ENCODE results near the gene TMOD1. TPM values are rescaled to one million over a fixed set of nuclear protein-coding genes. Genes with fewer than 3 reads are reported as not detected.

TMOD1 gene
- total RNA-seq, 1 donor from 2014 or later: 10.1 TPM

GRCh38 chr9:97500765-97501176 lies 695 bp upstream of the TMOD1 start:
- Mint-ChIP-seq H3K36me3 (ENCODE audit: insufficient read depth) (peaks cover 11% of the 10 kb centered on the region), H3K4me3 (ENCODE audit: low read depth) (peak overlapping the region; percentile 82), H3K4me1 (ENCODE audit: low read depth) (peaks cover 31% of the 10 kb centered on the region), H3K9me3 (ENCODE audit: low read depth) (no peaks in the 10 kb centered on the region), H3K27ac (no peak overlapping the region), H3K27me3 (peaks cover 35% of the 10 kb centered on the region)
- no peak for TF ChIP-seq CTCF (IDR thresholded peaks at IDR 0.05; ENCODE audit: unreplicated experiment)
- no peak for DNase-seq (ENCODE audit: low spot score, unreplicated experiment)

- no peak for TF ChIP-seq CTCF (IDR thresholded peaks at IDR 0.05; ENCODE audit: unreplicated experiment)
- Mint-ChIP-seq H3K36me3 (ENCODE audit: insufficient read depth) (peaks cover 3% of the 10 kb centered on the region), H3K27me3 (peaks cover 35% of the 10 kb centered on the region), H3K27ac (no peak overlapping the region), H3K4me1 (ENCODE audit: low read depth) (peaks cover 31% of the 10 kb centered on the region), H3K4me3 (ENCODE audit: low read depth) (peak overlapping the region; percentile 77), H3K9me3 (ENCODE audit: low read depth) (no peaks in the 10 kb centered on the region)
- DNase-seq (ENCODE audit: low spot score, unreplicated experiment): peak; percentile 18
These were observed 431 bp downstream of the TMOD1 start for GRCh38 chr9:97501972-97502221.

GRCh38 chr9:97502222-97502983 lies 937 bp downstream of the TMOD1 start:
- Mint-ChIP-seq H3K27ac (no peak overlapping the region), H3K4me1 (ENCODE audit: low read depth) (peaks cover 31% of the 10 kb centered on the region), H3K36me3 (ENCODE audit: insufficient read depth) (no peaks in the 10 kb centered on the region)

GRCh38 chr9:97502984-97503861 lies 1.8 kb downstream of the TMOD1 start:
- Mint-ChIP-seq H3K27ac (peak overlapping the region; percentile 34), H3K4me1 (ENCODE audit: low read depth) (peaks cover 31% of the 10 kb centered on the region), H3K36me3 (ENCODE audit: insufficient read depth) (no peaks in the 10 kb centered on the region), H3K9me3 (ENCODE audit: low read depth) (no peaks in the 10 kb centered on the region), H3K4me3 (ENCODE audit: low read depth) (peak overlapping the region; percentile 77), H3K27me3 (peaks cover 35% of the 10 kb centered on the region)
- TF ChIP-seq CTCF (IDR thresholded peaks at IDR 0.05; ENCODE audit: unreplicated experiment): no peak
- DNase-seq (ENCODE audit: low spot score, unreplicated experiment): no peak

More at GRCh38 chr9:97502222-97502983, 937 bp downstream of the TMOD1 start:
- H3K4me3 Mint-ChIP-seq (ENCODE audit: low read depth): peak overlapping the region; percentile 77
- peaks cover 35% of the 10 kb centered on the region for H3K27me3 Mint-ChIP-seq
- H3K9me3 Mint-ChIP-seq (ENCODE audit: low read depth): no peaks in the 10 kb centered on the region
- no peak for TF ChIP-seq CTCF (IDR thresholded peaks at IDR 0.05; ENCODE audit: unreplicated experiment)
- DNase-seq (ENCODE audit: low spot score, unreplicated experiment): peak; percentile 21

- no peak for DNase-seq (ENCODE audit: low spot score, unreplicated experiment)
- H3K9me3 Mint-ChIP-seq (ENCODE audit: low read depth): no peaks in the 10 kb centered on the region
- H3K4me3 Mint-ChIP-seq (ENCODE audit: low read depth): peak overlapping the region; percentile 77
- no peak for TF ChIP-seq CTCF (IDR thresholded peaks at IDR 0.05; ENCODE audit: unreplicated experiment)
- no peaks in the 10 kb centered on the region for H3K36me3 Mint-ChIP-seq (ENCODE audit: insufficient read depth)
- H3K4me1 Mint-ChIP-seq (ENCODE audit: low read depth): peaks cover 31% of the 10 kb centered on the region
- H3K27me3 Mint-ChIP-seq: peaks cover 35% of the 10 kb centered on the region
- peak overlapping the region; percentile 34 for H3K27ac Mint-ChIP-seq
These were observed 2.4 kb downstream of the TMOD1 start for GRCh38 chr9:97503862-97504210.

Measured in progenitor cell of endocrine pancreas (in vitro differentiated cells).